VCaP (cell line): Measurements from ENCODE around the gene CWC27.

Experiments
- H3K27ac ChIP-seq: fragments of 450-650 bp; 2 replicates; pipeline ENCODE4 v1.5.1; 2017
- CTCF ChIP-seq: fragments of 450-650 bp; conservative IDR thresholded peaks from 2 replicates; pipeline ENCODE4 v1.5.1; 2017; ENCODE audit warnings: mild to moderate bottlenecking, moderate library complexity

CWC27 gene

GRCh38 chr5:64749385-64749784 is 19.3 kb upstream of the CWC27 start:
- no peak for TF ChIP-seq CTCF
- no peak overlapping the region for H3K27ac ChIP-seq

GRCh38 chr5:64754066-64754465 is 14.7 kb upstream of the CWC27 start:
- no peak overlapping the region for H3K27ac ChIP-seq
- no peak for TF ChIP-seq CTCF

GRCh38 chr5:64758901-64759300 is 9.8 kb upstream of the CWC27 start:
- no peak for TF ChIP-seq CTCF
- H3K27ac ChIP-seq = no peak overlapping the region

- no peak overlapping the region for H3K27ac ChIP-seq
Observed at GRCh38 chr5:64759960-64760660, 8.6 kb upstream of the CWC27 start.

GRCh38 chr5:64763948-64764503 is 4.7 kb upstream of the CWC27 start:
- TF ChIP-seq CTCF = no peak
- no peak overlapping the region for H3K27ac ChIP-seq

More at GRCh38 chr5:64759960-64760660, 8.6 kb upstream of the CWC27 start:
- no peak for TF ChIP-seq CTCF

GRCh38 chr5:64765804-64766504 is 2.8 kb upstream of the CWC27 start:
- no peak overlapping the region for H3K27ac ChIP-seq

More at GRCh38 chr5:64765804-64766504, 2.8 kb upstream of the CWC27 start:
- no peak for TF ChIP-seq CTCF
